ENCODE data around the gene ENTPD2. TPM values are rescaled to one million over a fixed set of nuclear protein-coding genes. Genes with fewer than 3 reads are reported as not detected.

ENTPD2 gene
- total RNA-seq, 2 donors from 2014 or later: 0.39 to 0.69 TPM

- H3K36me3 Mint-ChIP-seq (ENCODE audit: low read depth): peaks cover 27% of the 10 kb centered on the region
- no peak for ATAC-seq (replicated peaks)
- H3K4me1 Mint-ChIP-seq: peaks cover 28% of the 10 kb centered on the region
- H3K4me3 Mint-ChIP-seq: peak overlapping the region; percentile 93
- H3K27me3 Mint-ChIP-seq: no peaks in the 10 kb centered on the region
- no peaks in the 10 kb centered on the region for H3K9me3 Mint-ChIP-seq
- no peak overlapping the region for H3K27ac Mint-ChIP-seq
Measured at GRCh38 chr9:137084526-137084925, 30.7 kb upstream of the ENTPD2 start.

GRCh38 chr9:137083394-137084004 is 29.6 kb upstream of the ENTPD2 start:
- ATAC-seq (replicated peaks): peak; percentile 46
- Mint-ChIP-seq H3K4me3 (peak overlapping the region; percentile 63), H3K36me3 (ENCODE audit: low read depth) (peaks cover 34% of the 10 kb centered on the region), H3K27me3 (no peaks in the 10 kb centered on the region), H3K9me3 (no peaks in the 10 kb centered on the region), H3K4me1 (peaks cover 23% of the 10 kb centered on the region), H3K27ac (peak overlapping the region; percentile 78)

- Mint-ChIP-seq H3K27me3 (no peaks in the 10 kb centered on the region), H3K9me3 (no peaks in the 10 kb centered on the region), H3K4me3 (peak overlapping the region; percentile 63), H3K4me1 (peaks cover 17% of the 10 kb centered on the region), H3K36me3 (ENCODE audit: low read depth) (peaks cover 40% of the 10 kb centered on the region), H3K27ac (no peak overlapping the region)
- no peak for ATAC-seq (replicated peaks)
Measured at GRCh38 chr9:137082925-137083290, 29.0 kb upstream of the ENTPD2 start.

- peaks cover 12% of the 10 kb centered on the region for H3K4me1 Mint-ChIP-seq
- H3K27me3 Mint-ChIP-seq: no peaks in the 10 kb centered on the region
- no peak for ATAC-seq (replicated peaks)
- H3K27ac Mint-ChIP-seq: no peak overlapping the region
- no peaks in the 10 kb centered on the region for H3K9me3 Mint-ChIP-seq
- H3K36me3 Mint-ChIP-seq (ENCODE audit: low read depth): peaks cover 40% of the 10 kb centered on the region
- H3K4me3 Mint-ChIP-seq: no peak overlapping the region
Measured at GRCh38 chr9:137082222-137082924, 28.5 kb upstream of the ENTPD2 start.

GRCh38 chr9:137080260-137081122 is 26.6 kb upstream of the ENTPD2 start:
- no peak overlapping the region for H3K27ac Mint-ChIP-seq
- H3K4me3 Mint-ChIP-seq: no peak overlapping the region
- no peak for ATAC-seq (replicated peaks)
- H3K27me3 Mint-ChIP-seq: no peaks in the 10 kb centered on the region
- H3K36me3 Mint-ChIP-seq (ENCODE audit: low read depth): peaks cover 40% of the 10 kb centered on the region
- peaks cover 12% of the 10 kb centered on the region for H3K4me1 Mint-ChIP-seq
- no peaks in the 10 kb centered on the region for H3K9me3 Mint-ChIP-seq

GRCh38 chr9:137079401-137079787 is 25.5 kb upstream of the ENTPD2 start:
- Mint-ChIP-seq H3K27me3 (no peaks in the 10 kb centered on the region), H3K4me1 (peaks cover 8% of the 10 kb centered on the region), H3K36me3 (ENCODE audit: low read depth) (peaks cover 40% of the 10 kb centered on the region), H3K27ac (no peak overlapping the region), H3K9me3 (no peaks in the 10 kb centered on the region), H3K4me3 (peak overlapping the region; percentile 53)
- ATAC-seq (replicated peaks): no peak

- H3K27ac Mint-ChIP-seq: no peak overlapping the region
- H3K36me3 Mint-ChIP-seq (ENCODE audit: low read depth): peaks cover 39% of the 10 kb centered on the region
- no peaks in the 10 kb centered on the region for H3K27me3 Mint-ChIP-seq
- no peaks in the 10 kb centered on the region for H3K9me3 Mint-ChIP-seq
- H3K4me3 Mint-ChIP-seq: peak overlapping the region; percentile 53
- no peak for ATAC-seq (replicated peaks)
- peaks cover 6% of the 10 kb centered on the region for H3K4me1 Mint-ChIP-seq
Measured at GRCh38 chr9:137078701-137079400, 25.0 kb upstream of the ENTPD2 start.

GRCh38 chr9:137077758-137078693 is 24.2 kb upstream of the ENTPD2 start:
- H3K27ac Mint-ChIP-seq: no peak overlapping the region
- H3K27me3 Mint-ChIP-seq: no peaks in the 10 kb centered on the region
- H3K36me3 Mint-ChIP-seq (ENCODE audit: low read depth): peaks cover 32% of the 10 kb centered on the region
- peak overlapping the region; percentile 53 for H3K4me3 Mint-ChIP-seq
- ATAC-seq (replicated peaks): peak; percentile 45
- H3K4me1 Mint-ChIP-seq: no peaks in the 10 kb centered on the region
- no peaks in the 10 kb centered on the region for H3K9me3 Mint-ChIP-seq

- no peaks in the 10 kb centered on the region for H3K4me1 Mint-ChIP-seq
- no peaks in the 10 kb centered on the region for H3K9me3 Mint-ChIP-seq
- ATAC-seq (replicated peaks): peak; percentile 86
- no peaks in the 10 kb centered on the region for H3K27me3 Mint-ChIP-seq
- H3K36me3 Mint-ChIP-seq (ENCODE audit: low read depth): peaks cover 29% of the 10 kb centered on the region
- H3K4me3 Mint-ChIP-seq: peak within 1 kb of the TSS; percentile 61
- H3K27ac Mint-ChIP-seq: no peak within 1 kb of the TSS
Measured at GRCh38 chr9:137077010-137077747, 23.3 kb upstream of the ENTPD2 start, which contains the start of gene UAP1L1. Gene UAP1L1 (plus strand): TSS chr9:137077517. CDS start chr9:137077533, 16 bp downstream.

- peaks cover 24% of the 10 kb centered on the region for H3K36me3 Mint-ChIP-seq (ENCODE audit: low read depth)
- H3K4me1 Mint-ChIP-seq: no peaks in the 10 kb centered on the region
- H3K27ac Mint-ChIP-seq: no peak overlapping the region
- ATAC-seq (replicated peaks): no peak
- no peaks in the 10 kb centered on the region for H3K9me3 Mint-ChIP-seq
- H3K4me3 Mint-ChIP-seq: peak overlapping the region; percentile 61
- no peaks in the 10 kb centered on the region for H3K27me3 Mint-ChIP-seq
Measured at GRCh38 chr9:137076636-137077009, 22.8 kb upstream of the ENTPD2 start.

GRCh38 chr9:137075275-137075775 is 21.5 kb upstream of the ENTPD2 start:
- Mint-ChIP-seq H3K27me3 (no peaks in the 10 kb centered on the region), H3K27ac (no peak overlapping the region), H3K4me3 (no peak overlapping the region), H3K4me1 (peaks cover 7% of the 10 kb centered on the region), H3K36me3 (ENCODE audit: low read depth) (peaks cover 20% of the 10 kb centered on the region), H3K9me3 (no peaks in the 10 kb centered on the region)
- no peak for ATAC-seq (replicated peaks)

- Mint-ChIP-seq H3K27me3 (no peaks in the 10 kb centered on the region), H3K4me3 (no peak overlapping the region), H3K4me1 (peaks cover 7% of the 10 kb centered on the region), H3K9me3 (no peaks in the 10 kb centered on the region), H3K27ac (no peak overlapping the region), H3K36me3 (ENCODE audit: low read depth) (peaks cover 15% of the 10 kb centered on the region)
- ATAC-seq (replicated peaks): no peak
Measured at GRCh38 chr9:137074657-137075274, 20.9 kb upstream of the ENTPD2 start.
